Fibroblast of lung (primary cell): ENCODE measurements around the gene SHISA9.

Experiments
- CTCF ChIP-seq, 2 donors: IDR thresholded peaks in 1 of 2; conservative IDR thresholded peaks in 1 of 2; 1 replicate in 1 of 2; 2 replicates in 1 of 2; pipeline ENCODE4 v1.5.1; 2011 to 2012; ENCODE audit warnings: low read length in 2 of 2, control low read depth in 1 of 2, inconsistent platforms in 1 of 2, low read depth in 1 of 2, mild to moderate bottlenecking in 1 of 2
- EZH2 ChIP-seq: IDR thresholded peaks from 2 replicates; pipeline ENCODE4 v1.5.1; 2012; ENCODE audit warnings: low read length, control low read depth, mild to moderate bottlenecking; ENCODE audit errors: missing control alignments

- no peak for TF ChIP-seq CTCF (conservative IDR thresholded peaks at IDR 0.05 in 1 of 2, IDR thresholded peaks at IDR 0.05 in 1 of 2; ENCODE audit: low read depth in 1 of 2, low read length in 2 of 2)
- no peak for TF ChIP-seq EZH2
These were observed 1.8 kb upstream of the SHISA9 start for GRCh38 chr16:12899529-12900143.
